ENCODE data around the gene GMDS. TPM values are rescaled to one million over a fixed set of nuclear protein-coding genes. Genes with fewer than 3 reads are reported as not detected.

GMDS gene
- total and polyA plus RNA-seq, 4 donors = 7.3 to 28.3 (median 16.1) TPM

GRCh38 chr6:1894954-1895353, 350.5 kb downstream of the GMDS start:
- Histone ChIP-seq H3K36me3 (ENCODE audit: control insufficient read depth in 4 of 4, insufficient read depth in 4 of 4, low read length in 4 of 4) (no peaks in the 10 kb centered on the region), H3K27me3 (ENCODE audit: control insufficient read depth in 3 of 3, insufficient read depth in 3 of 3, low read length in 2 of 3) (no peaks in the 10 kb centered on the region), H3K27ac (ENCODE audit: low read depth in 1 of 2, low read length in 1 of 2) (no peak overlapping the region), H3K4me1 (ENCODE audit: control insufficient read depth in 5 of 5, insufficient read depth in 5 of 5, low read length in 5 of 5) (no peaks in the 10 kb centered on the region), H3K9ac (ENCODE audit: insufficient read depth in 1 of 2, low read length in 2 of 2) (no peak overlapping the region), H3K9me3 (ENCODE audit: control insufficient read depth in 4 of 4, insufficient read depth in 3 of 4, low read length in 3 of 4) (no peaks in the 10 kb centered on the region), H3K4me3 (no peak overlapping the region)
- ATAC-seq (ENCODE audit: insufficient read depth, low FRiP score) = no peak
- 81 to 89% methylated on average over 6 of the region's 6 CpGs for WGBS, 2 donors
- no peak for TF ChIP-seq CTCF (IDR thresholded peaks at IDR 0.05; ENCODE audit: control extremely low read depth, extremely low read depth)
- DNase-seq = no peak

- ATAC-seq (ENCODE audit: insufficient read depth, low FRiP score) = no peak
- 71 to 76% methylated on average over 11 of the region's 11 CpGs for WGBS, 2 donors
These were observed 351.8 kb downstream of the GMDS start for GRCh38 chr6:1893470-1894130.

GRCh38 chr6:1892716-1893115, 352.7 kb downstream of the GMDS start:
- no peak for DNase-seq
- no peak overlapping the region for H3K27ac ChIP-seq (ENCODE audit: low read depth in 1 of 2, low read length in 1 of 2)
- no peak overlapping the region for H3K4me3 ChIP-seq
- no peak for TF ChIP-seq CTCF (IDR thresholded peaks at IDR 0.05; ENCODE audit: control extremely low read depth, extremely low read depth)
- no peaks in the 10 kb centered on the region for H3K36me3 ChIP-seq (ENCODE audit: control insufficient read depth in 4 of 4, insufficient read depth in 4 of 4, low read length in 4 of 4)
- H3K27me3 ChIP-seq (ENCODE audit: control insufficient read depth in 3 of 3, insufficient read depth in 3 of 3, low read length in 2 of 3) = no peaks in the 10 kb centered on the region
- H3K9ac ChIP-seq (ENCODE audit: insufficient read depth in 1 of 2, low read length in 2 of 2) = no peak overlapping the region
- H3K9me3 ChIP-seq (ENCODE audit: control insufficient read depth in 4 of 4, insufficient read depth in 3 of 4, low read length in 3 of 4) = no peaks in the 10 kb centered on the region
- ATAC-seq (ENCODE audit: insufficient read depth, low FRiP score) = no peak
- no peaks in the 10 kb centered on the region for H3K4me1 ChIP-seq (ENCODE audit: control insufficient read depth in 5 of 5, insufficient read depth in 5 of 5, low read length in 5 of 5)
- 89 to 94% methylated on average over 6 of the region's 6 CpGs for WGBS, 2 donors

More at GRCh38 chr6:1893470-1894130, 351.8 kb downstream of the GMDS start:
- H3K4me3 ChIP-seq = no peak overlapping the region
- no peak overlapping the region for H3K27ac ChIP-seq (ENCODE audit: low read depth in 1 of 2, low read length in 1 of 2)
- no peak for DNase-seq
- H3K9ac ChIP-seq (ENCODE audit: insufficient read depth in 1 of 2, low read length in 2 of 2) = no peak overlapping the region
- H3K9me3 ChIP-seq (ENCODE audit: control insufficient read depth in 4 of 4, insufficient read depth in 3 of 4, low read length in 3 of 4) = no peaks in the 10 kb centered on the region
- no peaks in the 10 kb centered on the region for H3K36me3 ChIP-seq (ENCODE audit: control insufficient read depth in 4 of 4, insufficient read depth in 4 of 4, low read length in 4 of 4)
- TF ChIP-seq CTCF (IDR thresholded peaks at IDR 0.05; ENCODE audit: control extremely low read depth, extremely low read depth) = no peak
- H3K4me1 ChIP-seq (ENCODE audit: control insufficient read depth in 5 of 5, insufficient read depth in 5 of 5, low read length in 5 of 5) = no peaks in the 10 kb centered on the region
- no peaks in the 10 kb centered on the region for H3K27me3 ChIP-seq (ENCODE audit: control insufficient read depth in 3 of 3, insufficient read depth in 3 of 3, low read length in 2 of 3)

GRCh38 chr6:1890987-1891386, 354.4 kb downstream of the GMDS start:
- Histone ChIP-seq H3K27ac (ENCODE audit: low read depth in 1 of 2, low read length in 1 of 2) (no peak overlapping the region), H3K4me3 (no peak overlapping the region), H3K9ac (ENCODE audit: insufficient read depth in 1 of 2, low read length in 2 of 2) (no peak overlapping the region), H3K9me3 (ENCODE audit: control insufficient read depth in 4 of 4, insufficient read depth in 3 of 4, low read length in 3 of 4) (no peaks in the 10 kb centered on the region), H3K27me3 (ENCODE audit: control insufficient read depth in 3 of 3, insufficient read depth in 3 of 3, low read length in 2 of 3) (no peaks in the 10 kb centered on the region), H3K36me3 (ENCODE audit: control insufficient read depth in 4 of 4, insufficient read depth in 4 of 4, low read length in 4 of 4) (no peaks in the 10 kb centered on the region), H3K4me1 (ENCODE audit: control insufficient read depth in 5 of 5, insufficient read depth in 5 of 5, low read length in 5 of 5) (no peaks in the 10 kb centered on the region)
- no peak for TF ChIP-seq CTCF (IDR thresholded peaks at IDR 0.05; ENCODE audit: control extremely low read depth, extremely low read depth)
- DNase-seq (no peak), ATAC-seq (ENCODE audit: insufficient read depth, low FRiP score) (no peak)
- 89 to 97% methylated on average over 2 of the region's 2 CpGs for WGBS, 2 donors

Measured in lung (tissue), 12 donors.